GM21447 (cell line): ENCODE measurements around the gene GLRX5.

Experiments used
- ATAC-seq: cut with Tn5 transposase; IDR thresholded peaks from one replicate; pipeline ENCODE4 v1.9.1; 2021; ENCODE audit not compliant: unreplicated experiment

Gene GLRX5

DNA sequence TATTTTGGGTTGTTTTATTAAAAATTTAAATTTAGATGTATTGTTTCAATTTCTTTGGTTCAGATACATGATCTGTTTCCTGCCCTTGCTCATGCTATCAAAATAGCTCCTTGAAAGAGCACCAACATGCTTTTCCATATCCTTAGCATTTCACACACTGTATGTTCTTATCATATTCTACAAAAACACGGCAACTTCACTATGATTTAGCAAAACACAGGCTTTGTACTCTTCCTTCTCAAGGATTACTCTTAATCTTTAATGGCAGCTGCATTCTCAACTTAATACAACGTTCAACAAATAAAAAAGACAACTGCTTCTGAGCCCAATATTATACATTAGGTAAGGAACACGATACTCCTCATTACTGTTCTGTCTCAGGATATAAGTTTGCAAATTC is 2.9 kb upstream of the GLRX5 start:
- ATAC-seq: no peak

DNA sequence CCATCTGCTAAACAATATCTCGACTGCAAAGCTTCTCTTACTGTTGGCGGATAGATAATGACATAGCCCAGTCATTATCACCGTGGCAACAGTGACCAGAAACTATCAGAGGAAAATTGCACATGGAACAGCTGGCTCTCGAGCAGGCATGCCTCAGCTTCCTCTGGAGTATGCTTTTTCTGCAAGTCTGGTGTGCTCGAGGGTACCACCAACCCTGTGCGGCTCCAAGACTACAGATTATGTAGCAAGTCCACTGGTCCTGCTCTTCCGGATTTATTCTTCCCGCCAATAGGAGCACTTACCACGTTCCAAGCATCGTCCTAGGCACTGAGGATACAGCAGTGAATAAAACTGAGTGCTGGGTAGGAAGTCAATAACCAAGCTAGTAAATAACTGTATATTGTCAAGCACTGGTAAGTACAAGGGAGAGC is 1.4 kb upstream of the GLRX5 start:
- no peak for ATAC-seq

DNA sequence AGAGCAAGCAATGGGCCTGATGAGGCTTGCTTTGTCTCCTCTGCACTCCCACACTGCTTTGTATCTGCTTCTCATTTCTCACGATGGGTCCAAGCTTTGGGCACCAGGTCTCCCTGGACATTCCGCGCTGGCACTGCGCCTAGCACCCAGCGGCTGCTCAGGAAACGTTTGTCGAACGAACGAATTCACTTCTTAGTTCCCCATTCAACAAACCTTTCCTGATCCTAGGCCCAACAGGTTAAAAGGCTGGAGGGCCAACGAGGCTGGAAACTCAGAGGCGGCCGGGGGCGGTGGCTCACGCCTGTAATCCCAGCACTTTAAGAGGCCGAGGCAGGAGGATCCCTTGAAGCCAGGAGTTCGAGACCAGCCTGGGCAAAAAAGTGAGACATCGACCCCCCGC is 1.0 kb upstream of the GLRX5 start:
- ATAC-seq: no peak

DNA sequence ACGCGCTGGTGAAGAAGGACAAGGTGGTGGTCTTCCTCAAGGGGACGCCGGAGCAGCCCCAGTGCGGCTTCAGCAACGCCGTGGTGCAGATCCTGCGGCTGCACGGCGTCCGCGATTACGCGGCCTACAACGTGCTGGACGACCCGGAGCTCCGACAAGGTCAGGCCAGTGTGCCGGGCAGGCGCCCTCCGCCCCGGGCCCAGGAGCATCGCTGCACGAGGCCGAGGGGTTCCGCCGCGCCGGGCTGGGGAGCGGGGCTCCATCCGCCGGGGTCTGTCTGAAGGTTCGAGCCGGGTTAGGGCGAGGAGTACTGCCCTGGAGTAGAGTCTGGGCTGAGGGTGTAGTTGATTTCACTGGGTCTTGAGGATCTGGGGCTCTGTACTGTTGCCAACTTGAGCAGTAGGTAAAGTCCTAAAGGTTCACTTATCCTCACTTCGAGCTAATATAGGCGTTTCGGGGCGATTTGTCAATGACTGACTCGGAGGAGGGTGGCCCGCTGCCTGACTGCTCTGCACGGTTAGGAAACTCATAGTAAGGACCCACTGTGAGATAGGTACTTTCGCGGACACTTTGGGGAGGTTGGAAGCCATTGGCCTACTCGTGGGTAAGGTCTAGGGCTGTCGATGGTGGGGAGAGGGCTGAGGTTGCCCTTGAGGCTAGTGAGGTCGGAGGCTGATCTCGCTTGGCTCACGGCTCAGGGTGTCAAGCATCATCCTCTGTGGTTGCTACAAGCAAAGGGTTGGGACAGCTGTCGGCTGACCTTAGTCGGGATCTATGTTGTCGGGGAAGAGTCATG is 574 bp downstream of the GLRX5 start:
- peak; percentile 2 for ATAC-seq

DNA sequence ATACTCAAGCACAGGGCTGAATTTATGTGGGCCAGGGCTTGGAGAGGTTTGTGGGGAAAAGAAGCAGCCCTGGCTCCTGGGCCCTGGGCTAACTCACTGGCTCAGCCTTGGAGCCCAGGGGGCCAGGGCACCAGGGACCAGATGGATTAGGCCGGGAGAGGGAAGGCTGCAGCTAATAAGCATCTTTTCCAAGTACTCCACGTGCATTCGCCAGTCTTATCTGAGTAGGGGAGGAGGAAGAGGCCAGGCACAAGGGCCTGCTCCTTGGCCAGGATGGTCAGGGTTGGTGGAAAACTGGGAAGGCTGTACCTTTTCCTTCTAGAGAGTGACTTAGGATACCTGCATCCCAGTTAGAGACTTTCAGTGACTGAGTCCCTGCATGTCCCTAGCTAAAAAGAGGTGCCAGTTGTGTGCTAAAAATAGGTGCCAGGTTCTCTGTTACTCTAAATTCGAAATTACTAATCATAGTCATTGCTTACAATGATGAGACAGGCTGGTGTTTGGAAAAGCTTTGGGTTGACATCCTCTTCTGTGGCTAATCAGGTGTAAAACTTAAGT is 1.3 kb downstream of the GLRX5 start:
- ATAC-seq: no peak

DNA sequence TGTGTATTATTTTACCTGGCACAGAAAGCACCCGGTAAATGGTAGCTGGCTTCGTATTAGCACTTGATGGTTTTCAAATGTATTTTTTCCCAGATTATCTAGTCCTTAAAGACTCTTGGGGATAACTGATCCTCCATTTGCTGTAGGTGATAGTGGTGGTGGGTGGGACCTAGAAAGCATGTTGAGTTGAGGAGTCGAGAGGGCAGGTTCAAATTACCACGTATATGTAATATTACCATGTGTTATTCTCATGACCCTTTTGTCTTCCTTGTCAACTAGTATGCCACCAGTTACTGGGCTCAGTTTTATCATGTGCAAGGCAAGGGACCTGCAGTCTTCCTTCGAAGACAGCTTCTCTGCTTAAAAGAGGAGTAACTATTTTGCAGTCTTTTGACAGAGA is 1.8 kb downstream of the GLRX5 start:
- ATAC-seq: no peak

DNA sequence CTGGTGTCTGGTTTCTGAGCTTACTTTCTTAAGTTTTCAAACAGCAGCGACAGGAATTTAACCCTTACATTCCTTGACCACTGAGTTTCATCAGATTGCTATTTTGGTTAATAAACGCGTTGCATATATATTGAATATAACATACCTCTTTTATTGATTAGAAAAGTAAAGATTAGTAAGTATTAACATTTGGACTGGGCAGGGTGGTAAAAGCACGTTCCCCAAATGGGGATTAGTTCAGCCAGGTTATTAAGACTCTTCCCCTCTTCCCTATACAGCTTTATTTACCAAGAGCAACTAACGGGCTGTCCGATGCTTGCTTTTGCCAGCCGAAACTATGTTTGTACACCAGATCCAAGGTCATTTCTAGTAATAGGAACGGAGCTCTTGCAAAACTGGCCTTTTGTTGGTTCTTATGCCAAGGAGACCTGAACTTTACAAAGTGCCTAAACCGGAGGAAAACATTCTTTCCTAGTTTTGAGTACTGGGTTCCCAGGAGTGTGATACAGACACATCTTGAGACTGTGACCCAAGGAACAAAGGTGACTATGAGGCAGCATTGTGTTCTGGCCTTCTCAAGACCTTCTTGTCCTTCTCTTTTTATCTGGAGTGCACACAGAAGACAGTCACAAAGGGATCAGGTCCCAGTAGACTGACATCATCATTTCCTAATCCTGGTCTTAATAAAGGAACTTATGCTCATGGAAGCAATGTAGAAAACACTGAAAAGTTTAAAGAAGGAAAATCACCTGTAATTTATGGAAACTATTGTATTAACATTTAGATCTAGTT is 2.6 kb downstream of the GLRX5 start:
- no peak for ATAC-seq

DNA sequence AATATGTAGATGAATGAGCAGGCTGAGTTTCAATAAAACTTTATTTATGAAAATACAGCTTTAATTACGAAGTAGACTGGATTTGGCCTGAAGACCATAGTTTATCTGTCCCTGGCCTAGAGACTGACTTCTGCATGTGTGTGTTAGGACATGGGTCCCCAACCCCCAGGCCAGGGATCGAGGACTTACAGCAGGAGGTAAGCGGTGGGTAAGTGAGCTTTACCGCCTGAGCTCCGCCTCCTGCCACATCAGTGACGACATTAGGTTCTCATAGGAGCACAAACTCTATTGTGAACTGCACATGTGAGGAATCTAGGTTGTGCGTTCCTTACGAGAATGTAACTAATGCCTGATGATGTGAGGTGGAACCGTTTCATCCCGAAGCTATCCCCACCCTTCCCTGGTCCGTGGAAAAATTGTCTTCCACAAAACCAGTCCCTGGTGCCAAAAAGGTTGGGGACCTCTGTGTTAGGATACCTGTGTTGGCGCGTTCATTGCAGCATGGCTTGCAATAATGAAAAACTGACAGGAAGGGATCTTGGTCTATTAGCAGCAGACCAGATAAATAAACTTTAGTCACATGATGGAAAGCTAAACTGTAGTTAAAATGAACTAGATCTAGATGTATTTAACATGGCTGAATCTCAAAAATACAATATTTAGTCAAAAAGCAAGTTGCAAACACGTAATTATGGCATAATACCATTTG is 4.1 kb downstream of the GLRX5 start:
- ATAC-seq: no peak

DNA sequence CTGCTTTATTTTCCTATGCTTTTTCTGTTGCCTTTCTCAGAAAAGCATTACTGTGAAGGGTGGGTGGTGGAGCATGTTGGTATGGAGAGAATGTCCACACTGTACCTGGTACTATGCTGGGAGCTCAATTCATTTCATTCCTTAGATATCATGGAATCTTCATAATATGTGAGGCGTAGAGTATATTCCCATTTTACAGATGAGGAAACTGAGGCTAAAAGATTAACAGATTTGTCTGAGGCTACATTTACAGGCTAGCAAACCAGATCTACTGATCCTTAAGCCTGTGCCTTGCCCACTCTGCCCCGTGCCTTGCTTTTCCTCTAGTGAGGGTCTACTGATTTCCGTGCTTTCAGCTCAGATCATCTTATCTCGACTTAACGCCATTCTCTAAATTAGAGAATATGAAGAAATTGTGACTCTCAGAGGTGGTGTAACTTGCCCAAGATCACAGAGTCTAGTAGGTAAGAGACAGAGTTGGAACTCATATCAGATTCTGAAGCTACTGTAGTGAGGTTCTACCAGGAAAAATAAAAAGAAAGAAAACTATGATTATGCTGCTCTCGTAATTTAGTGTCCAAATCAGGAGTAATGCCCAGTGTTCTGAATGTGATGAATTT is 5.5 kb downstream of the GLRX5 start:
- no peak for ATAC-seq

DNA sequence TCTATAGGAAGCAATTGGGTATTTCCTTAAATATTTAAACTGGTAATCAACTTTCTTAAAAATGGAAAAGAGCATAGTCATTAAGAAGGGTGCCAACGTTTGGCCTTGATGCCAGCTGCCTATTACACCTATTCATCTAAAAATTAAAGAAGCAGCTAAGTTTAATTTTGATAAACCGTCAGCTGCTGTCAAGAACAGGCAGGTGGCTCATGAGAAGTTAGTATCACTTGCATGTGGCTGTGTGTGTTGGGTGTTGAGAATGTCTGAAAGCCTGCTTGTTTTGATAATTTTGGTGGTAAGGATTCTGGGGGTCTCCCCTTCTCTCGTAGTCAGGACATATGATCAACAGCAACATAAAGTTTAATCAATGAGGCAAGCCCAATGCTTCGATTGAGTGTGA is 6.5 kb downstream of the GLRX5 start:
- no peak for ATAC-seq

DNA sequence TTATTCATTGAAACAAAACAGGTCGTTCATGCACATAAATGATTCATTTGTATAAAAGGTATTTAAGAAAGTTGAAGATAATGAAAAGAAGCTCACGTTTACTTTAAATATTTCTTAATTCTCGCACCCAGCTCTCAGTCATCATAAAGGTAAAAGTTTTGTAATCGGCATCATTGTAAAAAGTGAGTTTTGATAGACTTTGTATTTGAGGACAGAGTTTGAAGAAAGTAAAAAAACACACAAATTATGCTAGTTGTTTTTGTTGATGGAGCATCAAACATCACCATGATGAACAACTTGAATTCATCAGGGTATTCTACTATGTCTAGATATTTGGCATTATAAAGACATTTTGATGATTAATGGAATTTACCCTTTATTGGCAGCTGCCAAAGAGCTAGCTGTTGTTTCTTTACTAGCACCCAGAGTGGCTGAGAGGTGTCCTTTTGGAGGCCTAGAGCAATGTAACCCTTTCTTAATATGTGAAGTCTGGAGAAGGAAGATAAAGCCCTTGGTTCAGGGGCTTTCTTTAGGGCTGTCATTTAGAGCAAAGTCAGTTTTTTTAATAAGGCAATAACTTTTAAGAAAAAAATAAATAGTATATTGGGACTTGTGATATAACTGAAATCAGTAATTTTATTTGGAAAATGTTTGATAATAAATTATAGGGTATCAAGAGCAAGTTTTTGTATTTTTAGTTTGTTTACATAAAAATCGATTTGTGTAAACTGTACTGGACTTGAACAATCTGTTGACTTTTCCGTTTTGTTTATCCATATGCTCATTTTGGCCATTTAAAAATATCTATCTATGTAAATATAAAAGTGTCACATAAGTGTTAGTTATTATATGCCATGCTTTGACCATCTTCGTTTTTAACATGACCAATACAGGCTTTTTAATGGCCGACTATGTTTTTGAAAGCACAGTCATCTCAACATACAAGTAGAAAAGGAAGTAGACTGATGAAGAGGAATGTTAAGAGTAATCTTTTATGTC is 7.4 kb downstream of the GLRX5 start:
- ATAC-seq: no peak

DNA sequence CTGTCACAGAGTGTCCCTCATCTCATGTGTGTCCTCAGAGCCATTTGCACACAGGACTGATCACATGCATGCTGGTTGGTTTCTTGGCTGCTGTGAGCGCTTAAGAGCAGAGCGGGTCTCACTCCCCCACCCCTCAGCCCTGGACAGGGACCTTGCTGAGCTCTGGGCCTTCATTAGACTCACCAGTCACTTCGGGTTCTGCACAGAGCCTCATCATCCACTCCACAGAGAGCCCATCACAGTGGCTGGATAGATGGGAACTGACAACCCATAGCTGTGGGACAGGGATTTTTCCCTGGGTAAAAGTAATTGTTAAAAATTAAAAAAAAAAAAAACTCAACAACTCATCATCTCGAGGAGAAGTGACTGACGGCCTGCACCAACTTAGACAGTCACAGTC is 8.2 kb downstream of the GLRX5 start:
- ATAC-seq: no peak

DNA sequence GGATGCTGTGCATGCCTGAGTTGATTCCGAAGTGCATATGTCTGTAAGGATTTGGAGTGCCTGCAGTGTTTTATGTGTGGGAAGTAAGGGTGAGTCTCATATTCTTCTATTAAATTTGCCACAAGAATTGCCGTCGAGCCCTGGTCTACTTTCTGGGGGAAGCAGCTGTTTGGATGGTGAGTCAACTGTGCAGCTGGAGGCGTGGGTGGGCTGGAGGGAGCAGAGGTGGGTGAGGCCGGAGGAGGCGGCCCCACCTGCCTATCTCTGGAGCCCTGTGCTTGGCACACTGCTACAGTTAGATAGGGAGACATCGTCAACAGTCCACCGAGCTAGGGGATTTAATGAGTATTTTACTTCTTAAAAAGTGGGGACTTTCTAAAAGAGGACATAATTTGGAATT is 9.7 kb downstream of the GLRX5 start:
- ATAC-seq: no peak

DNA sequence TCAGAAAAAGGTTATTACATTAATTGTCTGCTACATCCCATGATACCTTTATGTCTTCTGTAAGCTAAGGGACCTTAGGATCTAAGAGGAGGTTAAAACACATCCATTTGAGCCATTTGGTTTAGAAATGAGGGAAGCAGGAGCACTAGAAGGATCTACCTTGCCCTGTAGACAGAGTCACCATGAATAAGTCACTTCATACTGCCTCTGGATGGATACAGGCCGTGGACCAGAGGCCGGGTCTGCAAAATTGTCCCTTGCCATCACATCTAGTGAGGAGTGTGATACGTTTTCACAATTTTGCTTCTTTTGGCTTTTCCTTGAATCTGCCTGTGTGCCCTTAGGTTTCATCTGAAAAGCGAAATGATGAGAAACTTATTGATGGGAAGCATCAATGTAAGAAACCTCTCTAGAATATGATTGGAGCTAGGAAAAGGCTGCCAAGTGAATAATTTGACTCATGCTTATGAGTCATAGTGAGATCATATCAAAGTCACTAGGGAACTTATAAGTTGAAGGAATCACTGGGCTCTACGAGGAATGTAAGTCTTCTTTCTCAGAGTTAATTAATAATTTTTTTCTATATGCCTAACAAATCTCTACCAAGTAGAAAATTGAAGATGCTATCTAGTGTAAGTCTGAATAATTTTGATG is 10.8 kb downstream of the GLRX5 start:
- no peak for ATAC-seq

DNA sequence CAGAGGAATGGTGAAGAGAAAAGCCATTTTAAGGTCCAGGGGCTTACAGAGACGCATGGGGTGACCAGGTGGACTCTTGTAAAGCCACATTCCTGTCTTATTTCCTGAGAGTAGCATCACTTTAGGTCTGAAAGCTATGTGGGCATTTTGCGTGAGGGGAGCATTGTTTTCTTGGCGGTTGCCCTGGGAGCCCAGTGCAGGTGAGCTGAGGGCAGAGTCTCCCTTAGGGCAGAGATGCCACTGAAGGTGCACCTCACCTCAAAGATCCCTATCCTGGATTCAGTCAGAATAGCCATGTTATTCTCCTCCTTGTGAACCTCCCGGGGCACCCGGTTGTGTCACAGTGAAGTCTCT is 12.4 kb downstream of the GLRX5 start:
- ATAC-seq: no peak

DNA sequence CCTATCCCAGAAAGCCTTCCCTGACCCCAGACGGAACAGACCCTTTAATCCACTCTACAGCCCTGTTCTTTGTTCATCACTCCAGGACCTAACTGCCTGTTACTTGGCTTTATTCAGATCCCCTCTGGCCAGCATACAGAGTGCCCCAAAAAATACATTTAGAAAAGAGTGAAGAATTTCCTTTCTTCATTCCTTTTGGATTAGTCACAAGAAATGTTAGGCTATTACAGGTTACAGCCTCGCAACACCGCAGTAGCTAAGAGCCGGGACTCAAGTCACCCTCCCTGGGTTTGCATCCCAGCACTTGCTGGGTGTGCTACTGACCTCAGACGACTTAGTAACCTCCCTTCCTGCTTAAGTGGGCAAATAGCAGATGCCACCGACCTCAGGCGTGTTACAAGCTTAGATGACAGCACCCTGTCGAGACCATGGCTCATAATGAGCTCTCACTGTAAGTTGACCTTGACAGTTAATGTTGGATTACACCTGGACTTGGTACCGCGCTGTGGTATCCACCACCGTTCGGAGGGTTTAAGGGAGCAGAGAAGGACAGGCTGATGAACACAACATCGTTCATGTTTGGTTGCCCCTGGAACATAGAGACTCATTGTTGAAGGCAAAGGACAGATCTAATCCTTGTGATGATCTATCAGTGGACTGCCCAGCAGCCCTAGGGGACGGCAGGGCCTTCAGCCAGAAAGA is 12.9 kb downstream of the GLRX5 start:
- ATAC-seq: no peak

DNA sequence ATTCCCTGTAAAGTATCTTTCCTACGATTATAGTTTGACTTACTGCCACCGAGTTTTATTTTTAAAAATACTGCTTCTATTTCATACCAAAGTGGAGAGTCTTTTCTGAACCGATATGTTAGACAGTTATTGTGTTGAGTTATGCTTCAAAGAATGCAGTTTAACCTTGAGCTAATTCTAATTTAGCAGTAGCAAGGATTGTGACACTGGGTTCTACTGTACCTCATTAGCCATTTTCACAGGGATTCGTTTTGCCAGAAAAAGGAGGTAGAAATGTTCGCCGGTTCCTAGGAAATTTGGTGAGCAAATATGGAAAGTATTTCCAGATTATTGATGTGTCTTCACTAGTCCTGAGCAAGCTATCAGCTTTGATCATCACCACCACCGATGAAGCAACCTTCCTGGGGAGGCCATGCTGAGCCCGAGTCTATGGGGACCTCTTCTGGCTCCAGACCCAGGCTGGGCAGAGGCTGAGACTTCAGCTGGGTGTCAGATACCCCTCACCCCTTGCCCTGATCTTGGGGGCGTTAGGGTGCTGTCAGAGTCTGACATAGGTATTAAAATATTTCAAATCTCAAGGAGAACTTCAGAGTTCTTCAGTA is 13.6 kb downstream of the GLRX5 start:
- ATAC-seq: no peak
